Measurements from ENCODE around the gene RPS2. TPM values are rescaled to one million over a fixed set of nuclear protein-coding genes. Genes with fewer than 3 reads are reported as not detected.

Gene RPS2
- total and polyA plus RNA-seq, 10 donors, result 1,930 to 6,006 (median 2,352) TPM

- peaks cover 21 to 61% (median 44%) of the 10 kb centered on the region in 6 donors for H3K4me1 ChIP-seq
- WGBS, 5 donors, result 9 to 16% (median 14%) methylated on average over 32 to 67 of the region's 67 CpGs
- DNase-seq, result no peak
These were observed 24.8 kb upstream of the RPS2 start, which contains the start of gene SYNGR3 for GRCh38 chr16:1989209-1990100. Gene SYNGR3, plus strand, starts transcription at chr16:1989970. Its CDS starts 133 bp downstream, at chr16:1990103.

GRCh38 chr16:1987198-1987597, 22.6 kb upstream of the RPS2 start:
- Histone ChIP-seq H3K9me3 (no peaks in the 10 kb centered on the region), H3K27ac (no peak overlapping the region), H3K4me3 (no peak overlapping the region), H3K27me3 (replicated peaks in 1 of 7) (peaks cover 0 to 55% (median 23%) of the 10 kb centered on the region in 7 donors), H3K36me3 (peaks cover 0 to 23% (median 15%) of the 10 kb centered on the region in 6 donors), H3K4me1 (peaks cover 26 to 65% (median 50%) of the 10 kb centered on the region in 6 donors)
- no peak for DNase-seq
- intact Hi-C loops (cut with DNase I; ENCODE audit: low total_unique reads), result no loop called here
- 84 to 94% (median 90%) methylated on average over 6 to 10 of the region's 10 CpGs for WGBS, 5 donors
- no peak for TF ChIP-seq POLR2A (IDR thresholded peaks at IDR 0.05)
- TF ChIP-seq POLR2AphosphoS5 (IDR thresholded peaks at IDR 0.05), result peak in 1 of 3 donors; percentile 18

More at GRCh38 chr16:1989209-1990100, 24.8 kb upstream of the RPS2 start, which contains the start of gene SYNGR3:
- intact Hi-C loops (cut with DNase I; ENCODE audit: low total_unique reads), result no loop called here
- Histone ChIP-seq H3K4me3 (peak within 1 kb of the TSS; percentile 16 to 72 (median 35)), H3K27me3 (replicated peaks in 1 of 7) (peaks cover 0 to 39% (median 23%) of the 10 kb centered on the region in 7 donors), H3K27ac (peak within 1 kb of the TSS in 6 of 8 donors; percentile 27 to 93 (median 86)), H3K9me3 (peaks cover 0 to 5% (median 0%) of the 10 kb centered on the region in 8 donors), H3K36me3 (peaks cover 0 to 23% (median 15%) of the 10 kb centered on the region in 6 donors)
- no peak for TF ChIP-seq CTCF (IDR thresholded peaks at IDR 0.05 in 8 of 11, conservative IDR thresholded peaks at IDR 0.05 in 3 of 11)
- TF ChIP-seq POLR2AphosphoS5 (IDR thresholded peaks at IDR 0.05), result peak in 1 of 3 donors; percentile 31

- Histone ChIP-seq H3K36me3 (peaks cover 0 to 23% (median 15%) of the 10 kb centered on the region in 6 donors), H3K9me3 (no peaks in the 10 kb centered on the region), H3K4me3 (peak overlapping the region in 1 of 8 donors; percentile 94), H3K4me1 (peaks cover 19 to 50% (median 35%) of the 10 kb centered on the region in 6 donors), H3K27me3 (replicated peaks in 1 of 7) (peaks cover 0 to 58% (median 25%) of the 10 kb centered on the region in 7 donors), H3K27ac (no peak overlapping the region)
- intact Hi-C loops (cut with DNase I; ENCODE audit: low total_unique reads), result no loop called here
- TF ChIP-seq POLR2AphosphoS5 (IDR thresholded peaks at IDR 0.05), result no peak
- no peak for DNase-seq
- WGBS, 5 donors, result 95 to 97% (median 96%) methylated on average over 11 to 14 of the region's 14 CpGs
These were observed 21.0 kb upstream of the RPS2 start for GRCh38 chr16:1985466-1986150.

GRCh38 chr16:1984347-1985225, 20.0 kb upstream of the RPS2 start:
- peak overlapping the region; percentile 76 to 94 (median 88) for H3K4me3 ChIP-seq
- peaks cover 0 to 24% (median 16%) of the 10 kb centered on the region in 6 donors for H3K36me3 ChIP-seq
- peak overlapping the region; percentile 55 to 87 (median 82) for H3K27ac ChIP-seq
- intact Hi-C loops (cut with DNase I; ENCODE audit: low total_unique reads), result no loop called here
- peaks cover 16 to 51% (median 32%) of the 10 kb centered on the region in 6 donors for H3K4me1 ChIP-seq
- no peak for DNase-seq
- no peak for TF ChIP-seq POLR2AphosphoS5 (IDR thresholded peaks at IDR 0.05)
- no peak for TF ChIP-seq CTCF (IDR thresholded peaks at IDR 0.05 in 8 of 11, conservative IDR thresholded peaks at IDR 0.05 in 3 of 11)
- TF ChIP-seq POLR2A (IDR thresholded peaks at IDR 0.05), result no peak
- 14 to 44% (median 15%) methylated on average over 19 to 58 of the region's 58 CpGs for WGBS, 5 donors
- peaks cover 3 to 58% (median 29%) of the 10 kb centered on the region in 7 donors for H3K27me3 ChIP-seq (replicated peaks in 1 of 7)
- no peaks in the 10 kb centered on the region for H3K9me3 ChIP-seq
